DOHH2 (cell line): ENCODE data around the gene SYNPO2.
A peak's percentile ranks its signal among the peaks of the same experiment; 100 is the strongest.

ENCODE experiments used
- H3F3A ChIP-seq: fragments of 200-600 bp; sonication (generic), shearing (Covaris generic); 2 replicates; pipeline ENCODE4 v1.6.0; 2016; ENCODE audit warnings: antibody characterized with exemption, mild to moderate bottlenecking; ENCODE audit not compliant: control insufficient read depth, insufficient read depth
- H3K27ac ChIP-seq: fragments of 200-600 bp; sonication (generic); 2 replicates; pipeline ENCODE4 v1.5.1; 2014; ENCODE audit warnings: low read depth, mild to moderate bottlenecking, low read length, moderate library complexity
- H3K27me3 ChIP-seq: fragments of 200-600 bp; sonication (generic); 2 replicates; pipeline ENCODE4 v1.6.1; 2014; ENCODE audit warnings: mild to moderate bottlenecking, low read length, mixed read lengths; ENCODE audit not compliant: control insufficient read depth
- H3K36me3 ChIP-seq: fragments of 200-600 bp; sonication (generic); 2 replicates; pipeline ENCODE4 v1.6.1; 2014; ENCODE audit warnings: mild to moderate bottlenecking, low read length, moderate library complexity, mixed read lengths; ENCODE audit not compliant: control insufficient read depth
- H3K4me1 ChIP-seq: fragments of 200-600 bp; sonication (generic); 2 replicates; pipeline ENCODE4 v1.6.1; 2014; ENCODE audit warnings: mild to moderate bottlenecking, low read length, mixed read lengths; ENCODE audit not compliant: control insufficient read depth
- H3K4me2 ChIP-seq: fragments of 200-600 bp; sonication (generic); 2 replicates; pipeline ENCODE4 v1.6.0; 2014; ENCODE audit warnings: mild to moderate bottlenecking, low read length, moderate library complexity
- H3K4me3 ChIP-seq: fragments of 200-600 bp; sonication (generic); 2 replicates; pipeline ENCODE4 v1.5.1; 2014; ENCODE audit warnings: mild to moderate bottlenecking, low read length, mixed read lengths
- H3K79me2 ChIP-seq: fragments of 200-600 bp; sonication (generic); 2 replicates; pipeline ENCODE4 v1.6.1; 2014; ENCODE audit warnings: mild to moderate bottlenecking, low read length, mixed read lengths; ENCODE audit not compliant: control insufficient read depth
- H3K9me2 ChIP-seq: fragments of 200-600 bp; sonication (generic); replicated peaks from 2 replicates; pipeline ENCODE4 v1.6.1; 2014; ENCODE audit warnings: mild to moderate bottlenecking, low read length, mixed read lengths; ENCODE audit not compliant: control insufficient read depth
- H3K9me3 ChIP-seq: fragments of 200-600 bp; sonication (generic); 2 replicates; pipeline ENCODE4 v1.6.1; 2014; ENCODE audit warnings: antibody characterized with exemption, low read length, mixed read lengths; ENCODE audit not compliant: control insufficient read depth, insufficient read depth
- H4K20me1 ChIP-seq: fragments of 200-600 bp; sonication (generic); 2 replicates; pipeline ENCODE4 v1.6.0; 2014; ENCODE audit warnings: low read depth, mild to moderate bottlenecking, antibody characterized with exemption, low read length, moderate library complexity; ENCODE audit not compliant: control insufficient read depth, insufficient read depth
- CTCF ChIP-seq: fragments of 200-600 bp; sonication (generic); IDR thresholded peaks from one replicate; pipeline ENCODE4 v1.5.1; 2014; ENCODE audit warnings: antibody characterized with exemption, mild to moderate bottlenecking, low read depth, low read length; ENCODE audit not compliant: poor library complexity, severe bottlenecking
- EZH2phosphoT487 ChIP-seq: fragments of 200-600 bp; sonication (generic); IDR thresholded peaks from 2 replicates; pipeline ENCODE4 v1.6.1; 2017; ENCODE audit warnings: borderline replicate concordance, mild to moderate bottlenecking, antibody characterized with exemption, low read length, moderate library complexity, mixed read lengths

Gene SYNPO2

DNA sequence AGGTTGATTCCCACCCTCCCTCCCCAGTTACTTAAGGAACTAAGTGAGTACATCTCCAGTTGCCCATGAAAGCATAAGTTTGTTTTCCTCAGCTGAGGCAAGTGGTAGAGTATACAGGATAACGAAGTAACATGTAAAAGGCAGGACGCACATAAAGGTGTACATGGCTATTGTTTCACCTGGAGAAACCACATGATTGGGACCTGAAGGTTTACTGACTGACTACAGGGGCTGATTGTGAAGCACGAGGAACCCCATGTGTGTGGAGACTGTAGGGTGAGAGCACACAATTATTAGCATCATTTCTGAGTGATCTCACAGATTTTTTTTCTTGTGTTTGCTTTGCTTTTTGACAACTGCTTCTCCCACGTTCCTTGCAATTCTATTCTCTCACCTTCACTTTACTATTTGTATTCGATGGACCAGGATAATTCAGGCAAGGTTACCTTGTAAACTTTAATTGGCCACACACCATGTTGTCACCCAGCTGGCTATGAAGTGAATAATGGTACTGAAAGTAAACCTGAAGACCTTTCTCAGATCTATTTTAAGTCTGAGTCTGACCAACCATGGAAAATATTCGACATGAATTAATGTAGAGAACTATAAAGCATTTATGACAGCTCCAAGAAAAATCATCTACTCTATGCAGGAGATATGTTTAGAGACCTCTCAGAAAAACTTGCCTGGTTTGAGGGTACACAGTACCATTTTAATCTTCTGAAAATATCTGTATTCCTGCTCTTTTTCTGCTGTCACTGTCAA, 144.4 kb downstream of the SYNPO2 start:
- Histone ChIP-seq H3K36me3 (peaks cover 41% of the 10 kb centered on the region), H4K20me1 (no peaks in the 10 kb centered on the region), H3F3A (peaks cover 8% of the 10 kb centered on the region), H3K4me2 (peak overlapping the region; percentile 44), H3K9me2 (no peaks in the 10 kb centered on the region), H3K4me1 (peaks cover 64% of the 10 kb centered on the region), H3K27me3 (no peaks in the 10 kb centered on the region), H3K9me3 (no peaks in the 10 kb centered on the region), H3K79me2 (peaks cover 27% of the 10 kb centered on the region), H3K27ac (peak overlapping the region; percentile 53), H3K4me3 (peak overlapping the region; percentile 38)
- TF ChIP-seq CTCF (no peak), EZH2phosphoT487 (no peak)

- H3K36me3 ChIP-seq: peaks cover 49% of the 10 kb centered on the region
- TF ChIP-seq EZH2phosphoT487: no peak
- peak; percentile 14 for TF ChIP-seq CTCF
- peaks cover 3% of the 10 kb centered on the region; the same call in 1 of the 2 replicates for H3K9me3 ChIP-seq
These were observed 145.8 kb downstream of the SYNPO2 start for GRCh38 chr4:119034276-119035008.

GRCh38 chr4:119035951-119036737, 147.5 kb downstream of the SYNPO2 start:
- TF ChIP-seq CTCF: no peak
- no peak for TF ChIP-seq EZH2phosphoT487
- Histone ChIP-seq H3K9me3 (peaks cover 3% of the 10 kb centered on the region; the same call in 1 of the 2 replicates), H3K4me3 (no peak overlapping the region), H4K20me1 (no peaks in the 10 kb centered on the region), H3F3A (peaks cover 8% of the 10 kb centered on the region), H3K4me2 (no peak overlapping the region), H3K4me1 (peaks cover 88% of the 10 kb centered on the region), H3K79me2 (peaks cover 13% of the 10 kb centered on the region), H3K36me3 (peaks cover 49% of the 10 kb centered on the region), H3K27me3 (no peaks in the 10 kb centered on the region), H3K27ac (no peak overlapping the region), H3K9me2 (no peaks in the 10 kb centered on the region)

More at GRCh38 chr4:119034276-119035008, 145.8 kb downstream of the SYNPO2 start:
- Histone ChIP-seq H3K79me2 (peaks cover 20% of the 10 kb centered on the region), H3K4me2 (peak overlapping the region; percentile 44), H3K4me1 (peaks cover 74% of the 10 kb centered on the region), H3K4me3 (peak overlapping the region; percentile 38), H4K20me1 (no peaks in the 10 kb centered on the region), H3F3A (peaks cover 8% of the 10 kb centered on the region), H3K27ac (peak overlapping the region; percentile 53), H3K27me3 (no peaks in the 10 kb centered on the region), H3K9me2 (no peaks in the 10 kb centered on the region)
